ENCODE results near the gene SPATA3.

- no peak for TF ChIP-seq CTCF (conservative IDR thresholded peaks at IDR 0.05; ENCODE audit: low read depth, low read length)
- no peak for TF ChIP-seq EZH2phosphoT487 (IDR thresholded peaks at IDR 0.05; ENCODE audit: borderline replicate concordance, low read length)
Measured at GRCh38 chr2:231047274-231047922, 51.5 kb downstream of the SPATA3 start.

All from PC-3 (cell line).